C4-2B (cell line): ENCODE results near the gene SLC44A1.
"Not testable (repeated sequence)": the region's sequence is repeated elsewhere in the genome, so short reads cannot be mapped to it uniquely, and the experiment has no call there.

ENCODE experiments used
- H3K27ac ChIP-seq: fragments of 450-650 bp; 2 replicates; pipeline ENCODE4 v1.5.1; 2017
- CTCF ChIP-seq: fragments of 450-650 bp; conservative IDR thresholded peaks from 2 replicates; pipeline ENCODE4 v1.5.1; 2017; ENCODE audit warnings: mild to moderate bottlenecking
- ZFX ChIP-seq: fragments of 450-650 bp; IDR thresholded peaks from 2 replicates; pipeline ENCODE4 v1.6.1; 2017

Gene SLC44A1

GRCh38 chr9:105259274-105259673, 14.8 kb downstream of the SLC44A1 start:
- TF ChIP-seq CTCF (no peak), ZFX (no peak)
- no peak overlapping the region for H3K27ac ChIP-seq

- no peak overlapping the region for H3K27ac ChIP-seq
- TF ChIP-seq ZFX (no peak), CTCF (no peak)
Measured at GRCh38 chr9:105259731-105260612, 15.5 kb downstream of the SLC44A1 start.

- H3K27ac ChIP-seq: no peak overlapping the region
- TF ChIP-seq ZFX (no peak), CTCF (no peak)
Measured at GRCh38 chr9:105262497-105262896, 18.0 kb downstream of the SLC44A1 start.

- TF ChIP-seq CTCF (no peak), ZFX (no peak)
- H3K27ac ChIP-seq: no peak overlapping the region
Measured at GRCh38 chr9:105264380-105264779, 19.9 kb downstream of the SLC44A1 start.

- H3K27ac ChIP-seq: not testable (repeated sequence)
Measured at GRCh38 chr9:105268254-105268653, 23.8 kb downstream of the SLC44A1 start.

GRCh38 chr9:105269593-105269992, 25.1 kb downstream of the SLC44A1 start:
- no peak for TF ChIP-seq ZFX
- no peak for TF ChIP-seq CTCF
- no peak overlapping the region for H3K27ac ChIP-seq

GRCh38 chr9:105270711-105271110, 26.3 kb downstream of the SLC44A1 start:
- H3K27ac ChIP-seq: no peak overlapping the region
- TF ChIP-seq ZFX: no peak
- TF ChIP-seq CTCF: no peak

- TF ChIP-seq CTCF (no peak), ZFX (no peak)
- no peak overlapping the region for H3K27ac ChIP-seq
Measured at GRCh38 chr9:105273731-105274130, 29.3 kb downstream of the SLC44A1 start.
